Esophagus muscularis mucosa (tissue), 3 donors: ENCODE data around the gene DPY19L3.

Experiments used
- CTCF ChIP-seq, 3 experiments: fragments of 200-600 bp in 2 of 3; fragments of 450-650 bp in 1 of 3; sonication (generic) in 2 of 3; IDR thresholded peaks; one replicate each; pipeline ENCODE4 v1.5.1; 2017 to 2019; ENCODE audit warnings: antibody characterized with exemption in 3 of 3, mild to moderate bottlenecking in 2 of 3, moderate library complexity in 1 of 3
- POLR2A ChIP-seq: fragments of 450-650 bp; IDR thresholded peaks from one replicate; pipeline ENCODE4 v1.6.1; 2017; ENCODE audit warnings: antibody characterized with exemption, moderate library complexity, mild to moderate bottlenecking, low read depth
- POLR2AphosphoS5 ChIP-seq, 2 donors: sonication (generic); formaldehyde crosslinking; IDR thresholded peaks; one replicate each; pipeline ENCODE4 v1.6.1; 2017; ENCODE audit warnings: antibody characterized with exemption in 2 of 2

DNA sequence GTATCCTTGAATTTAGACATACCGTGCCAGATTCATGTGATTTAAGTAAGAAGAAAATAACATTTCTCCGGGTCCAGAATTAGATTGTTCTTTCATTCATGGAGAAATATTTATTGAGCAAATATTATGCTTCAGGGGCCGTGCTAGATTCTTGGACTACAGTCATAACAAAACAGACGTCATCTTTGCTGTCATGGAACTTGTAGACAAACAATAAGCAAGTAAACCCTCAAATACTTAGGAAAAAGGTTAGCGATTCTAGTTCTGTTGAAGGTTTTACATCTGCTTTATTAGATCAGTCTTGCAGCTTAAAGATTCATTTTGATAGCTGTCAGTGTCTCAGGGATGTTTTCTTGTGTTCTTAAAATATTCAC lies 43.3 kb upstream of the DPY19L3 start:
- TF ChIP-seq POLR2A: no peak
- no peak for TF ChIP-seq CTCF (IDR thresholded peaks at IDR 0.05)
- TF ChIP-seq POLR2AphosphoS5 (IDR thresholded peaks at IDR 0.05): no peak
